Loucy (cell line): ENCODE measurements around the gene MC2R.

ENCODE experiments used
- H2AFZ ChIP-seq: fragments of 200-600 bp; sonication (generic); 2 replicates; pipeline ENCODE4 v1.6.0; 2016; ENCODE audit warnings: antibody characterized with exemption, mild to moderate bottlenecking, low read length, moderate library complexity
- H3F3A ChIP-seq: fragments of 200-600 bp; 2 replicates; pipeline ENCODE4 v1.6.0; 2016; ENCODE audit warnings: antibody characterized with exemption, low read depth, mild to moderate bottlenecking
- H3K27me3 ChIP-seq: fragments of 200-600 bp; sonication (generic); 2 replicates; pipeline ENCODE4 v1.6.1; 2014; ENCODE audit warnings: low read length, mild to moderate bottlenecking; ENCODE audit not compliant: insufficient read depth, poor library complexity, severe bottlenecking
- H3K36me3 ChIP-seq: fragments of 200-600 bp; sonication (generic); 2 replicates; pipeline ENCODE4 v1.6.1; 2016; ENCODE audit warnings: low read length; ENCODE audit not compliant: insufficient read depth
- H3K4me1 ChIP-seq: fragments of 200-600 bp; sonication (generic); 2 replicates; pipeline ENCODE4 v1.5.1; 2014; ENCODE audit warnings: low read length, mild to moderate bottlenecking; ENCODE audit not compliant: insufficient read depth, poor library complexity, severe bottlenecking
- H3K4me2 ChIP-seq: fragments of 200-600 bp; sonication (generic); 2 replicates; pipeline ENCODE4 v1.6.0; 2014; ENCODE audit warnings: antibody characterized with exemption, low read length, low read depth, mild to moderate bottlenecking; ENCODE audit not compliant: poor library complexity, severe bottlenecking
- H3K4me3 ChIP-seq: fragments of 200-600 bp; sonication (generic); 2 replicates; pipeline ENCODE4 v1.5.1; 2014; ENCODE audit warnings: low read length, mild to moderate bottlenecking, mixed read lengths; ENCODE audit not compliant: poor library complexity, severe bottlenecking
- H3K79me2 ChIP-seq: fragments of 200-600 bp; sonication (generic); 2 replicates; pipeline ENCODE4 v1.6.1; 2014; ENCODE audit warnings: low read length; ENCODE audit not compliant: insufficient read depth
- H3K9ac ChIP-seq: fragments of 200-600 bp; sonication (generic); 2 replicates; pipeline ENCODE4 v1.6.0; 2014; ENCODE audit warnings: mild to moderate bottlenecking, low read depth, low read length, moderate library complexity; ENCODE audit not compliant: poor library complexity, severe bottlenecking
- H3K9me2 ChIP-seq: fragments of 200-600 bp; sonication (generic); replicated peaks from 2 replicates; pipeline ENCODE4 v1.6.1; 2016; ENCODE audit warnings: low read depth, low read length, mixed read lengths
- H3K9me3 ChIP-seq: fragments of 200-600 bp; sonication (generic); 2 replicates; pipeline ENCODE4 v1.6.1; 2014; ENCODE audit warnings: mild to moderate bottlenecking, antibody characterized with exemption, low read length, low read depth; ENCODE audit not compliant: insufficient read depth
- H4K20me1 ChIP-seq: fragments of 200-600 bp; sonication (generic); 2 replicates; pipeline ENCODE4 v1.6.0; 2014; ENCODE audit warnings: antibody characterized with exemption, low read length, mild to moderate bottlenecking; ENCODE audit not compliant: insufficient read depth, poor library complexity, severe bottlenecking
- CTCF ChIP-seq: fragments of 200-600 bp; sonication (generic); conservative IDR thresholded peaks from 2 replicates; pipeline ENCODE4 v1.5.1; 2014; ENCODE audit warnings: mild to moderate bottlenecking, antibody characterized with exemption, low read length
- EZH2phosphoT487 ChIP-seq: fragments of 200-600 bp; IDR thresholded peaks from 2 replicates; pipeline ENCODE4 v1.6.1; 2018; ENCODE audit warnings: antibody characterized with exemption, mild to moderate bottlenecking, moderate library complexity, borderline replicate concordance

Gene MC2R

GRCh38 chr18:13918898-13919297 is 3.6 kb upstream of the MC2R start:
- no peak for TF ChIP-seq EZH2phosphoT487
- no peak for TF ChIP-seq CTCF
- no peaks in the 10 kb centered on the region for H4K20me1 ChIP-seq
- no peaks in the 10 kb centered on the region for H3K4me1 ChIP-seq
- H3K27me3 ChIP-seq = no peaks in the 10 kb centered on the region
- no peaks in the 10 kb centered on the region for H3K36me3 ChIP-seq
- H3K4me3 ChIP-seq = no peak overlapping the region
- H3K4me2 ChIP-seq = no peak overlapping the region
- H3K79me2 ChIP-seq = no peaks in the 10 kb centered on the region
- H3K9me3 ChIP-seq = no peaks in the 10 kb centered on the region
- H3K9me2 ChIP-seq = no peaks in the 10 kb centered on the region
- H3F3A ChIP-seq = no peaks in the 10 kb centered on the region
- no peak overlapping the region for H2AFZ ChIP-seq
- no peak overlapping the region for H3K9ac ChIP-seq

GRCh38 chr18:13917401-13917800 is 2.1 kb upstream of the MC2R start:
- no peak for TF ChIP-seq CTCF
- no peak for TF ChIP-seq EZH2phosphoT487
- no peaks in the 10 kb centered on the region for H3K79me2 ChIP-seq
- H3K9ac ChIP-seq = no peak overlapping the region
- H3K9me3 ChIP-seq = no peaks in the 10 kb centered on the region
- no peaks in the 10 kb centered on the region for H3F3A ChIP-seq
- no peak overlapping the region for H2AFZ ChIP-seq
- no peaks in the 10 kb centered on the region for H3K4me1 ChIP-seq
- no peaks in the 10 kb centered on the region for H3K9me2 ChIP-seq
- no peaks in the 10 kb centered on the region for H3K36me3 ChIP-seq
- no peak overlapping the region for H3K4me3 ChIP-seq
- no peaks in the 10 kb centered on the region for H4K20me1 ChIP-seq
- no peaks in the 10 kb centered on the region for H3K27me3 ChIP-seq
- no peak overlapping the region for H3K4me2 ChIP-seq

GRCh38 chr18:13916559-13916958 is 1.2 kb upstream of the MC2R start:
- Histone ChIP-seq H3K4me1 (no peaks in the 10 kb centered on the region), H3K9ac (no peak overlapping the region), H3F3A (no peaks in the 10 kb centered on the region), H3K79me2 (no peaks in the 10 kb centered on the region), H4K20me1 (no peaks in the 10 kb centered on the region), H3K9me2 (no peaks in the 10 kb centered on the region), H3K4me3 (no peak overlapping the region), H3K9me3 (no peaks in the 10 kb centered on the region), H3K36me3 (no peaks in the 10 kb centered on the region), H3K27me3 (no peaks in the 10 kb centered on the region), H3K4me2 (no peak overlapping the region), H2AFZ (no peak overlapping the region)
- no peak for TF ChIP-seq CTCF
- TF ChIP-seq EZH2phosphoT487 = no peak
